HL-60 (cell line): Measurements from ENCODE around the gene TOX2.

Experiments used
- CTCF ChIP-seq: IDR thresholded peaks from one replicate; pipeline ENCODE4 v1.5.1; 2011; ENCODE audit warnings: low read length, control low read depth, inconsistent platforms; ENCODE audit not compliant: insufficient read depth
- POLR2AphosphoS5 ChIP-seq: IDR thresholded peaks from 2 replicates; pipeline ENCODE4 v1.6.1; 2012; ENCODE audit warnings: low read depth

GRCh38 chr20:44020406-44021148 is 105.9 kb downstream of the TOX2 start:
- TF ChIP-seq CTCF (no peak), POLR2AphosphoS5 (no peak)
